GM04504 (cell line): ENCODE results near the gene IFNG.

Experiments
- DNase-seq: peaks from one replicate; pipeline ENCODE4 v3.0.0-alpha.2; 2012; ENCODE audit warnings: low read depth

IFNG gene

GRCh38 chr12:68115281-68115680, 44.3 kb downstream of the IFNG start:
- no peak for DNase-seq

- DNase-seq = no peak
Measured at GRCh38 chr12:68114606-68115005, 44.9 kb downstream of the IFNG start.

GRCh38 chr12:68113644-68114043, 45.9 kb downstream of the IFNG start:
- DNase-seq = no peak

- DNase-seq = no peak
Measured at GRCh38 chr12:68111995-68112394, 47.5 kb downstream of the IFNG start.

GRCh38 chr12:68109444-68110217, 49.9 kb downstream of the IFNG start:
- DNase-seq = no peak

GRCh38 chr12:68109001-68109400, 50.5 kb downstream of the IFNG start:
- DNase-seq = no peak

- DNase-seq = no peak
Measured at GRCh38 chr12:68106660-68107059, 52.9 kb downstream of the IFNG start.

- peak; percentile 18 for DNase-seq
Measured at GRCh38 chr12:68106160-68106559, 53.4 kb downstream of the IFNG start.
